K562 (cell line): Measurements from ENCODE around the gene FTH1. TPM values are rescaled to one million over a fixed set of nuclear protein-coding genes. Genes with fewer than 3 reads are reported as not detected.

Source experiments
- ATF1 ChIP-seq, 2 experiments: fragments of 450-650 bp in 1 of 2; IDR thresholded peaks; 2 replicates each; pipeline ENCODE4 v1.6.1; 2016; ENCODE audit warnings: missing compliant biosample characterization in 1 of 2, missing genetic modification characterization in 1 of 2
- ESRRA ChIP-seq: fragments of 450-650 bp; IDR thresholded peaks from 2 replicates; pipeline ENCODE4 v1.6.1; 2014; ENCODE audit warnings: low read depth, mild to moderate bottlenecking, moderate library complexity, borderline replicate concordance
- IRF2 ChIP-seq: sonication (generic); formaldehyde crosslinking; IDR thresholded peaks from 2 replicates; pipeline ENCODE4 v1.8.1; 2022; ENCODE audit warnings: mild to moderate bottlenecking, missing genetic modification reagents
- JUND ChIP-seq, 2 experiments: IDR thresholded peaks; 2 replicates in 1 of 2; 3 replicates in 1 of 2; pipeline ENCODE4 v1.6.1; 2011; ENCODE audit warnings: borderline replicate concordance in 2 of 2, low read depth in 2 of 2, low read length in 2 of 2, improper control_type of control experiment in 1 of 2, missing biosample characterization in 1 of 2, missing genetic modification characterization in 1 of 2, missing genetic modification reagents in 1 of 2
- MEIS2 ChIP-seq: fragments of 450-650 bp; IDR thresholded peaks from 2 replicates; pipeline ENCODE4 v1.6.1; 2014; ENCODE audit warnings: mild to moderate bottlenecking; ENCODE audit not compliant: partially characterized antibody
- PHB ChIP-seq: fragments of 250-450 bp; sonication (Bioruptor Pico); IDR thresholded peaks from 2 replicates; pipeline ENCODE4 v1.5.0; 2021
- SIRT6 ChIP-seq: IDR thresholded peaks from one replicate; pipeline ENCODE4 v1.6.1; 2012; ENCODE audit warnings: low read depth, mild to moderate bottlenecking, control low read depth, inconsistent platforms, low read length, moderate library complexity
- ZBED1 ChIP-seq: IDR thresholded peaks from 2 replicates; pipeline ENCODE4 v1.6.1; 2014
- ZFP1 ChIP-seq: fragments of 450-650 bp; formaldehyde crosslinking; IDR thresholded peaks from 2 replicates; pipeline ENCODE4 v1.4.0; 2020; ENCODE audit warnings: mild to moderate bottlenecking, mixed read lengths
- ZNF23 ChIP-seq: fragments of 250-450 bp; sonication (Bioruptor Pico); IDR thresholded peaks from 2 replicates; pipeline ENCODE4 v1.4.0; 2020; ENCODE audit warnings: mild to moderate bottlenecking
- ZSCAN29 ChIP-seq: fragments of 450-650 bp; IDR thresholded peaks from 2 replicates; pipeline ENCODE4 v1.6.1; 2017
- polyA plus RNA-seq, 8 experiments: library from polyadenylated mRNA; depleted of rRNA in 4 of 8; stranded (reverse) in 5 of 8; unstranded in 3 of 8; fragments of >200 nt; fragmentation: Nextera tagmentation in 2 of 8; fragmentation: Illumina TruSeq in 1 of 8; extraction: Ambion mirVana in 2 of 8; extraction: Trizol in 1 of 8; gene quantifications; 2 replicates each; pipeline versions ENCODE4 v1.2.1 to v1.2.3, GENCODE V29; 2011 to 2014; ENCODE audit warnings: inconsistent platforms in 1 of 8, missing spikeins in 1 of 8
- total RNA-seq, 7 experiments: library from RNA; depleted of rRNA in 6 of 7; stranded (reverse); fragments of >200 nt in 6 of 7; fragmentation: Illumina TruSeq in 2 of 7; extraction: Trizol in 2 of 7; gene quantifications; 2 replicates each; pipeline versions ENCODE4 v1.2.1 to v1.2.3, GENCODE V29; 2011 to 2021; ENCODE audit warnings: low replicate concordance in 1 of 7
- TF ChIP-seq, protein P1 (sequence below): fragments of 450-650 bp; formaldehyde crosslinking; IDR thresholded peaks from 2 replicates; pipeline ENCODE4 v1.4.0; 2022; ENCODE audit warnings: mild to moderate bottlenecking, moderate library complexity
- TF ChIP-seq, protein P2 (sequence below): fragments of 200-800 bp; sonication (Bioruptor generic); IDR thresholded peaks from 2 replicates; pipeline ENCODE4 v1.6.1; 2016; ENCODE audit warnings: missing genetic modification characterization, missing compliant biosample characterization
- TF ChIP-seq, protein P3 (sequence below): fragments of 450-650 bp; IDR thresholded peaks from 2 replicates; pipeline ENCODE4 v1.6.1; 2016; ENCODE audit warnings: borderline replicate concordance
- TF ChIP-seq, protein P4 (sequence below), 2 experiments: fragments of 450-650 bp; IDR thresholded peaks; 2 replicates each; pipeline ENCODE4 v1.6.1; 2018; ENCODE audit warnings: mild to moderate bottlenecking in 2 of 2, low read depth in 1 of 2; ENCODE audit not compliant: partially characterized antibody in 2 of 2

FTH1 gene
- total and polyA plus RNA-seq, 9 of the 15 experiments (the other 6 are each of a cell fraction or from before 2014, with no cell fraction given): 370 to 3,146 (median 802) TPM

DNA sequence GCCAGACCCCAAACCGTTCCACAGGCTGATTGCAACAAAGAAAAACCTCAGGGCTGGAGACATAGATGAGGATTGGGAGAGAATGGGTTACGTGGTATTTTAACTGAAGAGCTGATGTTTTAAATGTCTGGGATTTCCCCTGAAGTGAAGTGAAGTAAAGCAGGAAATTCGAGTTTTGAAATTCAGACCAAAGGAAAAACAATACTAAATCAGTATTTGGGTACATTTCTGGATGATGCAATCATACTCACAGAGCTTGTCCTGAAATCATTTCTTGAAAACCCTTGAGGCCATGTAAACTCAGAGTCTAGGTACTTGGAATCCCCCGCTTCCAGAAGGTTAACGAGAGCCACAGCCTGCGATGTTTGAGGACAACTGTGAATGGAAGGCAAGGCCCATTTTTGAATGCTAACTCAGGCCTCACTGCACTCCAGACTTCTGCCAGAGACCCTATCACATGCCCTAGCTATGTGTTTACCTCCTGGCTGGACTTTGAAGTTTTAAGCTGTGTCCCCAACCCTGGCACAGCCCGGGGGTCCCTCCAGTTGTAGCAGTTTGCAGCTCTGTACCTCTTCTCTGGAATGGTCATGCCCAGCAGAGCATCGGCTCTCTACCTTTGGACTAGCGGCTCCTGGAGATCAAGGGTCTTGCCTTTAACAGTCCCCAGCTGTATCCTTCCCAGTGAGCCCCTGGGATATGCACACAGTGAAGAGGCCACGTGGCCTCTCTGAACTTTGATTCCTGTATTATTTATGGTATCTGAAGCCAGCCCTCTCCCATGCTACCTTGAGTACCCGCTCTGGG is 5.4 kb upstream of the FTH1 start (continued):
- TF ChIP-seq JUND (IDR thresholded peaks at IDR 0.05; ENCODE audit: borderline replicate concordance, low read depth, low read length) (peak; percentile 59), JUND (tag; IDR thresholded peaks at IDR 0.05; ENCODE audit: borderline replicate concordance, low read depth, low read length) (peak; percentile 51; the same call in 2 of the 3 replicates), ESRRA (no peak), SIRT6 (no peak), ATF1 (CRISPR knock-in tag; IDR thresholded peaks at IDR 0.05) (no peak), ATF1 (tag; IDR thresholded peaks at IDR 0.05) (no peak), ZFP1 (CRISPR knock-in tag) (no peak), IRF2 (CRISPR knock-in tag) (no peak), ZNF23 (CRISPR knock-in tag) (no peak), ZSCAN29 (no peak), PHB (CRISPR knock-in tag) (no peak), ZBED1 (no peak), MEIS2 (no peak)
- TF ChIP-seq, protein P1, sequence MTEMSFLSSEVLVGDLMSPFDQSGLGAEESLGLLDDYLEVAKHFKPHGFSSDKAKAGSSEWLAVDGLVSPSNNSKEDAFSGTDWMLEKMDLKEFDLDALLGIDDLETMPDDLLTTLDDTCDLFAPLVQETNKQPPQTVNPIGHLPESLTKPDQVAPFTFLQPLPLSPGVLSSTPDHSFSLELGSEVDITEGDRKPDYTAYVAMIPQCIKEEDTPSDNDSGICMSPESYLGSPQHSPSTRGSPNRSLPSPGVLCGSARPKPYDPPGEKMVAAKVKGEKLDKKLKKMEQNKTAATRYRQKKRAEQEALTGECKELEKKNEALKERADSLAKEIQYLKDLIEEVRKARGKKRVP: peak; percentile 98
- TF ChIP-seq, protein P2, sequence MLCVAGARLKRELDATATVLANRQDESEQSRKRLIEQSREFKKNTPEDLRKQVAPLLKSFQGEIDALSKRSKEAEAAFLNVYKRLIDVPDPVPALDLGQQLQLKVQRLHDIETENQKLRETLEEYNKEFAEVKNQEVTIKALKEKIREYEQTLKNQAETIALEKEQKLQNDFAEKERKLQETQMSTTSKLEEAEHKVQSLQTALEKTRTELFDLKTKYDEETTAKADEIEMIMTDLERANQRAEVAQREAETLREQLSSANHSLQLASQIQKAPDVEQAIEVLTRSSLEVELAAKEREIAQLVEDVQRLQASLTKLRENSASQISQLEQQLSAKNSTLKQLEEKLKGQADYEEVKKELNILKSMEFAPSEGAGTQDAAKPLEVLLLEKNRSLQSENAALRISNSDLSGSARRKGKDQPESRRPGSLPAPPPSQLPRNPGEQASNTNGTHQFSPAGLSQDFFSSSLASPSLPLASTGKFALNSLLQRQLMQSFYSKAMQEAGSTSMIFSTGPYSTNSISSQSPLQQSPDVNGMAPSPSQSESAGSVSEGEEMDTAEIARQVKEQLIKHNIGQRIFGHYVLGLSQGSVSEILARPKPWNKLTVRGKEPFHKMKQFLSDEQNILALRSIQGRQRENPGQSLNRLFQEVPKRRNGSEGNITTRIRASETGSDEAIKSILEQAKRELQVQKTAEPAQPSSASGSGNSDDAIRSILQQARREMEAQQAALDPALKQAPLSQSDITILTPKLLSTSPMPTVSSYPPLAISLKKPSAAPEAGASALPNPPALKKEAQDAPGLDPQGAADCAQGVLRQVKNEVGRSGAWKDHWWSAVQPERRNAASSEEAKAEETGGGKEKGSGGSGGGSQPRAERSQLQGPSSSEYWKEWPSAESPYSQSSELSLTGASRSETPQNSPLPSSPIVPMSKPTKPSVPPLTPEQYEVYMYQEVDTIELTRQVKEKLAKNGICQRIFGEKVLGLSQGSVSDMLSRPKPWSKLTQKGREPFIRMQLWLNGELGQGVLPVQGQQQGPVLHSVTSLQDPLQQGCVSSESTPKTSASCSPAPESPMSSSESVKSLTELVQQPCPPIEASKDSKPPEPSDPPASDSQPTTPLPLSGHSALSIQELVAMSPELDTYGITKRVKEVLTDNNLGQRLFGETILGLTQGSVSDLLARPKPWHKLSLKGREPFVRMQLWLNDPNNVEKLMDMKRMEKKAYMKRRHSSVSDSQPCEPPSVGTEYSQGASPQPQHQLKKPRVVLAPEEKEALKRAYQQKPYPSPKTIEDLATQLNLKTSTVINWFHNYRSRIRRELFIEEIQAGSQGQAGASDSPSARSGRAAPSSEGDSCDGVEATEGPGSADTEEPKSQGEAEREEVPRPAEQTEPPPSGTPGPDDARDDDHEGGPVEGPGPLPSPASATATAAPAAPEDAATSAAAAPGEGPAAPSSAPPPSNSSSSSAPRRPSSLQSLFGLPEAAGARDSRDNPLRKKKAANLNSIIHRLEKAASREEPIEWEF (CRISPR knock-in tag): no peak
- TF ChIP-seq, protein P3, sequence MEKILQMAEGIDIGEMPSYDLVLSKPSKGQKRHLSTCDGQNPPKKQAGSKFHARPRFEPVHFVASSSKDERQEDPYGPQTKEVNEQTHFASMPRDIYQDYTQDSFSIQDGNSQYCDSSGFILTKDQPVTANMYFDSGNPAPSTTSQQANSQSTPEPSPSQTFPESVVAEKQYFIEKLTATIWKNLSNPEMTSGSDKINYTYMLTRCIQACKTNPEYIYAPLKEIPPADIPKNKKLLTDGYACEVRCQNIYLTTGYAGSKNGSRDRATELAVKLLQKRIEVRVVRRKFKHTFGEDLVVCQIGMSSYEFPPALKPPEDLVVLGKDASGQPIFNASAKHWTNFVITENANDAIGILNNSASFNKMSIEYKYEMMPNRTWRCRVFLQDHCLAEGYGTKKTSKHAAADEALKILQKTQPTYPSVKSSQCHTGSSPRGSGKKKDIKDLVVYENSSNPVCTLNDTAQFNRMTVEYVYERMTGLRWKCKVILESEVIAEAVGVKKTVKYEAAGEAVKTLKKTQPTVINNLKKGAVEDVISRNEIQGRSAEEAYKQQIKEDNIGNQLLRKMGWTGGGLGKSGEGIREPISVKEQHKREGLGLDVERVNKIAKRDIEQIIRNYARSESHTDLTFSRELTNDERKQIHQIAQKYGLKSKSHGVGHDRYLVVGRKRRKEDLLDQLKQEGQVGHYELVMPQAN: no peak
- TF ChIP-seq, protein P4, sequence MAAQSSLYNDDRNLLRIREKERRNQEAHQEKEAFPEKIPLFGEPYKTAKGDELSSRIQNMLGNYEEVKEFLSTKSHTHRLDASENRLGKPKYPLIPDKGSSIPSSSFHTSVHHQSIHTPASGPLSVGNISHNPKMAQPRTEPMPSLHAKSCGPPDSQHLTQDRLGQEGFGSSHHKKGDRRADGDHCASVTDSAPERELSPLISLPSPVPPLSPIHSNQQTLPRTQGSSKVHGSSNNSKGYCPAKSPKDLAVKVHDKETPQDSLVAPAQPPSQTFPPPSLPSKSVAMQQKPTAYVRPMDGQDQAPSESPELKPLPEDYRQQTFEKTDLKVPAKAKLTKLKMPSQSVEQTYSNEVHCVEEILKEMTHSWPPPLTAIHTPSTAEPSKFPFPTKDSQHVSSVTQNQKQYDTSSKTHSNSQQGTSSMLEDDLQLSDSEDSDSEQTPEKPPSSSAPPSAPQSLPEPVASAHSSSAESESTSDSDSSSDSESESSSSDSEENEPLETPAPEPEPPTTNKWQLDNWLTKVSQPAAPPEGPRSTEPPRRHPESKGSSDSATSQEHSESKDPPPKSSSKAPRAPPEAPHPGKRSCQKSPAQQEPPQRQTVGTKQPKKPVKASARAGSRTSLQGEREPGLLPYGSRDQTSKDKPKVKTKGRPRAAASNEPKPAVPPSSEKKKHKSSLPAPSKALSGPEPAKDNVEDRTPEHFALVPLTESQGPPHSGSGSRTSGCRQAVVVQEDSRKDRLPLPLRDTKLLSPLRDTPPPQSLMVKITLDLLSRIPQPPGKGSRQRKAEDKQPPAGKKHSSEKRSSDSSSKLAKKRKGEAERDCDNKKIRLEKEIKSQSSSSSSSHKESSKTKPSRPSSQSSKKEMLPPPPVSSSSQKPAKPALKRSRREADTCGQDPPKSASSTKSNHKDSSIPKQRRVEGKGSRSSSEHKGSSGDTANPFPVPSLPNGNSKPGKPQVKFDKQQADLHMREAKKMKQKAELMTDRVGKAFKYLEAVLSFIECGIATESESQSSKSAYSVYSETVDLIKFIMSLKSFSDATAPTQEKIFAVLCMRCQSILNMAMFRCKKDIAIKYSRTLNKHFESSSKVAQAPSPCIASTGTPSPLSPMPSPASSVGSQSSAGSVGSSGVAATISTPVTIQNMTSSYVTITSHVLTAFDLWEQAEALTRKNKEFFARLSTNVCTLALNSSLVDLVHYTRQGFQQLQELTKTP (IDR thresholded peaks at IDR 0.05; ENCODE audit: low read depth in 1 of 2, partially characterized antibody in 2 of 2): no peak
